Stimulated activated CD4-positive, alpha-beta T cell treated with anti-CD3 and anti-CD28 coated beads, Interleukin-2, amount 100 ng/mL, for 48 hours (primary cell): ENCODE measurements around the gene MAPK12.
"Not testable (repeated sequence)": the region's sequence is repeated elsewhere in the genome, so short reads cannot be mapped to it uniquely, and the experiment has no call there.

Source experiments
- DNase-seq, 2 donors: peaks; one replicate each; pipeline ENCODE4 v3.0.0-alpha.2; 2020

The MAPK12 gene

GRCh38 chr22:50209893-50210292 is 51.6 kb downstream of the MAPK12 start:
- DNase-seq: peak; percentile 67 to 69

GRCh38 chr22:50208939-50209892 is 52.3 kb downstream of the MAPK12 start:
- no peak for DNase-seq

- DNase-seq: no peak
Observed at GRCh38 chr22:50208430-50208938, 53.0 kb downstream of the MAPK12 start.

- no peak for DNase-seq
Observed at GRCh38 chr22:50207383-50208140, 53.9 kb downstream of the MAPK12 start.

- DNase-seq: no peak
Observed at GRCh38 chr22:50206599-50206998, 54.9 kb downstream of the MAPK12 start.

GRCh38 chr22:50205781-50206569 is 55.5 kb downstream of the MAPK12 start:
- no peak for DNase-seq

- not testable (repeated sequence) for DNase-seq
Observed at GRCh38 chr22:50204998-50205397, 56.5 kb downstream of the MAPK12 start.

- DNase-seq: no peak
Observed at GRCh38 chr22:50204571-50204970, 56.9 kb downstream of the MAPK12 start.

- DNase-seq: no peak
Observed at GRCh38 chr22:50203288-50203687, 58.2 kb downstream of the MAPK12 start.
